GM12878 (cell line): Measurements from ENCODE around the gene OPTC. TPM values are rescaled to one million over a fixed set of nuclear protein-coding genes. Genes with fewer than 3 reads are reported as not detected.

Experiments
- ATAC-seq: fragments of 200-7000 bp; cut with Tn5 transposase; 3 replicates; pipeline ENCODE4 v1.9.1; 2020; ENCODE audit warnings: mild to moderate bottlenecking, moderate library complexity
- BruUV-seq: library from RNA; stranded (reverse); fragments of 400-500 nt; replicated peaks from 2 replicates; lab custom pipeline; 2021; lab: Mats Ljungman, UMichigan
- CTCF ChIA-PET: fragments of 300-600 bp; sonication (Branson Sonifier 250); formaldehyde crosslinking; extraction: SDS; loops from one replicate; lab custom pipeline; 2021; ENCODE audit warnings: inconsistent platforms; lab: Yijun Ruan, JAX
- POLR2A ChIA-PET: fragments of 350-600 bp; formaldehyde crosslinking; extraction: SDS; loops from one replicate; lab custom pipeline; 2021; ENCODE audit warnings: inconsistent platforms; lab: Charles Lee
- RAD21 ChIA-PET: fragments of 300-600 bp; sonication (Branson Sonifier 250); formaldehyde crosslinking; loops from one replicate; lab custom pipeline; 2023; ENCODE audit warnings: antibody characterized with exemption; ENCODE audit not compliant: unreplicated experiment; lab: Charles Lee
- SMC1A ChIA-PET: fragments of 300-600 bp; sonication (Branson Sonifier 250); formaldehyde crosslinking; loops from one replicate; lab custom pipeline; 2023; ENCODE audit not compliant: unreplicated experiment, uncharacterized antibody; lab: Charles Lee
- DNase-seq: peaks from one replicate; pipeline ENCODE4 v3.0.0-alpha.2; 2011; ENCODE audit warnings: low read depth, low spot score
- FAIRE-seq: peaks from 3 replicates; lab custom pipeline; 2011; peaks lifted over from hg19 to GRCh38; lab: Jason Lieb, UNC
- H2AFZ ChIP-seq: 2 replicates; pipeline ENCODE4 v1.6.0; 2011; ENCODE audit warnings: low read depth, low read length, control low read depth; ENCODE audit not compliant: control insufficient read depth
- H3K27ac ChIP-seq: 2 replicates; pipeline ENCODE4 v1.5.1; 2011; ENCODE audit warnings: control low read depth; ENCODE audit not compliant: control insufficient read depth, insufficient read depth
- H3K27me3 ChIP-seq, 2 experiments: replicated peaks in 1 of 2; 2 replicates each; pipeline versions ENCODE4 v1.6.0 to v1.6.1; 2011; ENCODE audit warnings: low read length in 1 of 2; ENCODE audit not compliant: control insufficient read depth in 2 of 2, insufficient read depth in 2 of 2
- H3K36me3 ChIP-seq, 2 experiments: 2 replicates each; pipeline ENCODE4 v1.5.1; 2011; ENCODE audit warnings: low read length in 1 of 2; ENCODE audit not compliant: control insufficient read depth in 2 of 2, insufficient read depth in 2 of 2
- H3K4me1 ChIP-seq: 2 replicates; pipeline ENCODE4 v1.6.1; 2011; ENCODE audit warnings: mild to moderate bottlenecking, low read length, moderate library complexity, mixed read lengths; ENCODE audit not compliant: control insufficient read depth, insufficient read depth
- H3K4me2 ChIP-seq: 2 replicates; pipeline ENCODE4 v1.6.0; 2011; ENCODE audit warnings: control low read depth; ENCODE audit not compliant: control insufficient read depth, insufficient read depth
- H3K4me3 ChIP-seq: fragments of 200-600 bp; sonication (generic); 2 replicates; pipeline ENCODE4 v1.5.1; 2016
- H3K79me2 ChIP-seq: 2 replicates; pipeline ENCODE4 v1.6.0; 2011; ENCODE audit warnings: low read length; ENCODE audit not compliant: control insufficient read depth, insufficient read depth
- H3K9ac ChIP-seq: 2 replicates; pipeline ENCODE4 v1.8.0; 2011; ENCODE audit warnings: low read length, control low read depth, mixed read lengths; ENCODE audit not compliant: control insufficient read depth, insufficient read depth
- H3K9me3 ChIP-seq: replicated peaks from 3 replicates; pipeline ENCODE4 v1.5.1; 2011; ENCODE audit warnings: mild to moderate bottlenecking, low read length; ENCODE audit not compliant: control insufficient read depth, insufficient read depth
- H4K20me1 ChIP-seq: 2 replicates; pipeline ENCODE4 v1.6.0; 2011; ENCODE audit not compliant: control insufficient read depth, insufficient read depth
- BHLHE40 ChIP-seq, 2 experiments: fragments of 450-650 bp in 1 of 2; IDR thresholded peaks; 2 replicates each; pipeline ENCODE4 v1.6.1; 2011 to 2017; ENCODE audit warnings: low read depth in 2 of 2, borderline replicate concordance in 1 of 2, improper control_type of control experiment in 1 of 2, low read length in 1 of 2, mild to moderate bottlenecking in 1 of 2
- CREM ChIP-seq: IDR thresholded peaks from 2 replicates; pipeline ENCODE4 v1.6.1; 2014; ENCODE audit warnings: antibody characterized with exemption, low read depth
- MEF2B ChIP-seq: fragments of 450-650 bp; IDR thresholded peaks from 2 replicates; pipeline ENCODE4 v1.6.1; 2018; ENCODE audit warnings: mild to moderate bottlenecking, moderate library complexity; ENCODE audit not compliant: partially characterized antibody, poor library complexity, severe bottlenecking
- MTA2 ChIP-seq: fragments of 450-650 bp; IDR thresholded peaks from 2 replicates; pipeline ENCODE4 v1.6.1; 2016; ENCODE audit warnings: low read depth, mild to moderate bottlenecking, moderate library complexity
- RELA ChIP-seq: fragments of 450-650 bp; IDR thresholded peaks from 2 replicates; pipeline ENCODE4 v1.8.0; 2014; ENCODE audit warnings: borderline replicate concordance; ENCODE audit not compliant: partially characterized antibody
- ZBTB4 ChIP-seq: fragments of 450-650 bp; formaldehyde crosslinking; IDR thresholded peaks from 2 replicates; pipeline ENCODE4 v1.4.0; 2022; ENCODE audit warnings: mild to moderate bottlenecking, moderate library complexity
- WGBS: methylation state at CpG from one replicate; pipeline ENCODE4 v1.1.6; 2016; ENCODE audit warnings: low lambda C conversion rate; ENCODE audit not compliant: insufficient replicate concordance, insufficient coverage; ENCODE audit errors: missing lambda C conversion rate; 5-methylcytosine and 5-hydroxymethylcytosine counted together
- in situ Hi-C: fragments of 300-500 bp; cut with MboI; formaldehyde crosslinking; loops from 9 replicates; pipeline ENCODE4 v1.14.3; 2018; ENCODE audit warnings: mixed read lengths
- intact Hi-C: fragments of 100-400 bp; cut with micrococcal nuclease; formaldehyde crosslinking; loops from one replicate; pipeline ENCODE4 v1.14.2; 2022; ENCODE audit not compliant: unreplicated experiment
- polyA plus RNA-seq, 11 experiments: library from polyadenylated mRNA; depleted of rRNA in 4 of 11; unstranded in 6 of 11; stranded (reverse) in 5 of 11; fragments of >200 nt; fragmentation: Nextera tagmentation in 4 of 11; fragmentation: Illumina TruSeq in 1 of 11; extraction: Ambion mirVana in 4 of 11; extraction: Trizol in 1 of 11; gene quantifications; 1 replicate in 1 of 11; 2 replicates in 10 of 11; pipeline versions ENCODE4 v1.2.1 to v1.2.3, GENCODE V29; 2011 to 2016; ENCODE audit warnings: inconsistent platforms in 2 of 11, missing spikeins in 2 of 11, low read depth in 1 of 11
- total RNA-seq, 4 experiments: library from RNA; depleted of rRNA in 3 of 4; stranded (reverse); fragments of >200 nt in 3 of 4; fragmentation: Illumina TruSeq in 1 of 4; extraction: Trizol in 1 of 4; gene quantifications; 2 replicates each; pipeline versions ENCODE4 v1.2.1 to v1.2.3, GENCODE V29; 2013 to 2021

The OPTC gene
- total and polyA plus RNA-seq, 10 of the 15 experiments (the other 5 are each of a cell fraction or from before 2014, with no cell fraction given): not detected

GRCh38 chr1:203461717-203462116 lies 32.2 kb upstream of the OPTC start:
- no TSS peak for BruUV-seq
- no peak overlapping the region for H2AFZ ChIP-seq

More at GRCh38 chr1:203461717-203462116, 32.2 kb upstream of the OPTC start:
- H4K20me1 ChIP-seq: no peaks in the 10 kb centered on the region
- no peak for DNase-seq
- intact Hi-C loops: no loop called here
- no peaks in the 10 kb centered on the region for H3K4me1 ChIP-seq
- SMC1A ChIA-PET: interaction anchor here (1.1 to 3.3 kb wide), 4 partner anchors 9 to 121 kb away, joined by 4 to 19 read pairs (median 6); no protein-coding TSS in a partner anchor
- POLR2A ChIA-PET: interaction anchor here (0.7 to 2.2 kb wide), 4 partner anchors 14 to 67 kb away, joined by 3 to 7 read pairs (median 3); no protein-coding TSS in a partner anchor
- no peak overlapping the region for H3K4me2 ChIP-seq
- H3K27ac ChIP-seq: no peak overlapping the region
- H3K27me3 ChIP-seq: no peaks in the 10 kb centered on the region; a peak in 1 of 4 replicates
- WGBS: 0% methylated on average over 5 of the region's 5 CpGs
- no peak overlapping the region for H3K9ac ChIP-seq
- no peak overlapping the region for H3K4me3 ChIP-seq
- H3K79me2 ChIP-seq: no peaks in the 10 kb centered on the region
- in situ Hi-C loops: no loop called here
- no peak for FAIRE-seq
- TF ChIP-seq RELA: peak; percentile 20
- peak in 1 of 2 experiments; percentile 16; a peak in 1 of 4 replicates for TF ChIP-seq BHLHE40 (IDR thresholded peaks at IDR 0.05; ENCODE audit: borderline replicate concordance in 1 of 2, low read depth in 2 of 2, low read length in 1 of 2)
- TF ChIP-seq MEF2B: peak; percentile 16
- TF ChIP-seq CREM: no peak
- peak; percentile 37; the same call in 1 of the 2 replicates for TF ChIP-seq MTA2
- TF ChIP-seq ZBTB4 (CRISPR knock-in tag): no peak
- TF ChIP-seq, all 136 proteins: peak for 4
- ChIA-PET CTCF (interaction anchor here (1.0 to 7.3 kb wide), 9 partner anchors 8 to 194 kb away, joined by 3 to 82 read pairs (median 4); partner anchors contain the start of gene PRELP), RAD21 (interaction anchor here (0.6 to 2.9 kb wide), 7 partner anchors 9 to 189 kb away, joined by 3 to 8 read pairs (median 3); partner anchors contain the start of gene PRELP)
- ATAC-seq: peak; percentile 60
- H3K36me3 ChIP-seq: no peaks in the 10 kb centered on the region
- no peaks in the 10 kb centered on the region for H3K9me3 ChIP-seq
